Measurements from ENCODE around the gene ATG10. TPM values are rescaled to one million over a fixed set of nuclear protein-coding genes. Genes with fewer than 3 reads are reported as not detected.

The ATG10 gene
- 7.6 and 8.7 TPM in 2 replicates for total RNA-seq (2021)
- long read RNA-seq, transcript ATG10-201 (8 exons, 3,033 nt): major isoform, 16 of 40 reads
- long read RNA-seq, partial matches to known transcripts: 4 of 40 reads
- long read RNA-seq, other reads (novel, unspliced or antisense): 18 of 40 reads

DNA sequence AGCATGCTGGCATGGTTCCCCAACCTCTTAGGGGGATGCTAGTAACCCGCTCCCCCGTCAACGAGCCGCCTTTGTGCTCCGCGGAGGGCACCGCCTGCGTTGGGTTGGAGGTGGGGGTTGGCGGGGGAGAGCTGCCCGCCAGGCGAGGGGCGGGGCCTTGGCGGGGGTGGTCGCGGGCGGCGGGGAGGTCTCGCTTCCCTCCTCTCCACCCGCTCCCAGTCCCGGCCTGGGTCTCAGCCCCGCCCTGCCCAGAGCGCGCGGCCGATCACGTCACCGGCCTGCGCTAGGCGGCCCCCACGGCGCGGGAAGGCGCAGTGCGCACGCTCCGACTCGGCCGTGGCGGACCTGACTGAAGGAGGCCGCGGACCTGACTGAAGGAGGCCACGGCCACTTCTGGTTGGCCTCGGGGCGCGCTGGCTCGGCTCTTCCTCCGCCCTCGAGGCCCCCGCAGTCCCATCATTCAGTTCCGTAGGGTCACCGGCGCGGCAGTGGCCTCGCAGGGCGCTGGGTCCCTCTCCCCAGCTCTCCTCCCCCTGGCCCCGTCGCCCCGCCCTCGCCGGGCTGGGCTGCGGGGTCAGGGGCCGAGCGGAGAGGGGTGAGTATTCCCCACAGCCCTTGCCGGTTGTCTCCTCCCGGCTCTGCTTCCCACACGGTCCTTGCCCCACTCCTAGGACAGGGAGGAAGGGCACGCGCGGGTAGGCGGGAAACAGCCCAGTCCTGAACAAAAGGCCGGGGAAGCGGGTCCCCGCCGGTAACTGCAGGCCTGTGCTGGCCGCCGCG is at the start of gene ATG10:
TSS of gene ATG10 (plus strand) at position 312 of the 780 bp plus-strand sequence. CDS start 15,548 bp downstream, outside the sequence.
- H3K9me3 ChIP-seq (ENCODE audit: control insufficient read depth, low read depth, low read length): no peaks in the 10 kb centered on the region
- peak within 1 kb of the TSS; percentile 84 for H3K4me2 ChIP-seq (ENCODE audit: insufficient read depth, insufficient read length, low read length)

More for the DNA sequence above, at the start of gene ATG10:
- TF ChIP-seq, protein P1, sequence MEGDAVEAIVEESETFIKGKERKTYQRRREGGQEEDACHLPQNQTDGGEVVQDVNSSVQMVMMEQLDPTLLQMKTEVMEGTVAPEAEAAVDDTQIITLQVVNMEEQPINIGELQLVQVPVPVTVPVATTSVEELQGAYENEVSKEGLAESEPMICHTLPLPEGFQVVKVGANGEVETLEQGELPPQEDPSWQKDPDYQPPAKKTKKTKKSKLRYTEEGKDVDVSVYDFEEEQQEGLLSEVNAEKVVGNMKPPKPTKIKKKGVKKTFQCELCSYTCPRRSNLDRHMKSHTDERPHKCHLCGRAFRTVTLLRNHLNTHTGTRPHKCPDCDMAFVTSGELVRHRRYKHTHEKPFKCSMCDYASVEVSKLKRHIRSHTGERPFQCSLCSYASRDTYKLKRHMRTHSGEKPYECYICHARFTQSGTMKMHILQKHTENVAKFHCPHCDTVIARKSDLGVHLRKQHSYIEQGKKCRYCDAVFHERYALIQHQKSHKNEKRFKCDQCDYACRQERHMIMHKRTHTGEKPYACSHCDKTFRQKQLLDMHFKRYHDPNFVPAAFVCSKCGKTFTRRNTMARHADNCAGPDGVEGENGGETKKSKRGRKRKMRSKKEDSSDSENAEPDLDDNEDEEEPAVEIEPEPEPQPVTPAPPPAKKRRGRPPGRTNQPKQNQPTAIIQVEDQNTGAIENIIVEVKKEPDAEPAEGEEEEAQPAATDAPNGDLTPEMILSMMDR (conservative IDR thresholded peaks at IDR 0.05): no peak
- Mint-ChIP-seq H3K9me3 (no peaks in the 10 kb centered on the region), H3K27me3 (ENCODE audit: low read depth) (no peaks in the 10 kb centered on the region), H3K27ac (peak within 1 kb of the TSS; percentile 87 to 99 (median 94)), H3K4me3 (peak within 1 kb of the TSS; percentile 72 to 83), H3K36me3 (ENCODE audit: insufficient read depth in 1 of 3, low read depth in 3 of 3) (peaks cover 2 to 12% (median 6%) of the 10 kb centered on the region in 3 experiments; a peak in 5 of 7 replicates), H3K4me1 (peaks cover 32 to 38% of the 10 kb centered on the region in 2 experiments)
- Histone ChIP-seq H3K4me1 (ENCODE audit: insufficient read depth, low read length) (no peaks in the 10 kb centered on the region), H2AK5ac (ENCODE audit: insufficient read length, low read length) (no peak within 1 kb of the TSS), H4K8ac (replicated peaks; ENCODE audit: insufficient read length, low read depth, low read length) (no peak within 1 kb of the TSS), H2BK12ac (ENCODE audit: insufficient read length, low read depth, low read length) (no peak within 1 kb of the TSS), H3K18ac (ENCODE audit: insufficient read length, low read depth, low read length) (peak within 1 kb of the TSS; percentile 88), H3K4ac (ENCODE audit: low read depth, low read length) (no peak within 1 kb of the TSS), H2BK20ac (ENCODE audit: low read depth, low read length, poor library complexity, severe bottlenecking) (no peak within 1 kb of the TSS), H3K14ac (ENCODE audit: insufficient read depth, low read length) (peak within 1 kb of the TSS; percentile 74), H2BK15ac (ENCODE audit: low read depth, low read length) (no peak within 1 kb of the TSS), H3K23me2 (ENCODE audit: insufficient read length, low read depth, low read length, poor library complexity, severe bottlenecking) (peaks cover 6% of the 10 kb centered on the region), H2BK5ac (ENCODE audit: insufficient read length, low read length) (no peak within 1 kb of the TSS), H3K79me1 (ENCODE audit: insufficient read depth, low read depth, low read length, poor library complexity, severe bottlenecking) (no peaks in the 10 kb centered on the region), H4K5ac (ENCODE audit: insufficient read length, low read depth, low read length) (peak within 1 kb of the TSS; percentile 81), H3T11ph (ENCODE audit: low read length) (no peak within 1 kb of the TSS), H3K23ac (ENCODE audit: insufficient read length, low read depth, low read length) (no peak within 1 kb of the TSS), H3K79me2 (ENCODE audit: insufficient read depth, low read length) (no peaks in the 10 kb centered on the region), H4K20me1 (ENCODE audit: control insufficient read depth, insufficient read depth, insufficient read length) (no peaks in the 10 kb centered on the region), H2BK120ac (ENCODE audit: low read depth, low read length, poor library complexity, severe bottlenecking) (no peak within 1 kb of the TSS), H2AFZ (ENCODE audit: low read length) (no peak within 1 kb of the TSS), H3K56ac (ENCODE audit: insufficient read length, low read depth, low read length) (no peak within 1 kb of the TSS), H3K9ac (ENCODE audit: extremely low read depth, insufficient read length, low read length) (peak within 1 kb of the TSS; percentile 87), H3K27ac (ENCODE audit: insufficient read length, low read depth, low read length) (peak within 1 kb of the TSS; percentile 82), H4K91ac (ENCODE audit: insufficient read length, low read depth, low read length) (no peak within 1 kb of the TSS), H3K27me3 (ENCODE audit: insufficient read depth, low read length) (no peaks in the 10 kb centered on the region)
- WGBS (ENCODE audit: extremely low coverage, insufficient read length, low lambda C conversion rate): no CpG with 5 or more reads among the region's 77 CpGs
- DNase-seq: peak; percentile 94

Measured in H9 (cell line).